HS-27A (cell line): ENCODE data around the gene RCBTB2.

Experiments
- DNase-seq: peaks from one replicate; pipeline ENCODE4 v3.0.0-alpha.2; 2012; ENCODE audit warnings: low read depth, missing footprints

Gene RCBTB2

GRCh38 chr13:48448285-48448958 lies 84.5 kb downstream of the RCBTB2 start:
- no peak for DNase-seq

GRCh38 chr13:48446464-48446863 lies 86.4 kb downstream of the RCBTB2 start:
- no peak for DNase-seq

- no peak for DNase-seq
These were observed 89.3 kb downstream of the RCBTB2 start for GRCh38 chr13:48443442-48444208.
